GM18858 (cell line): ENCODE results near the gene SLC39A8.
"Not testable (repeated sequence)": the region's sequence is repeated elsewhere in the genome, so short reads cannot be mapped to it uniquely, and the experiment has no call there.

ENCODE experiments used
- ATAC-seq: cut with Tn5 transposase; IDR thresholded peaks from one replicate; pipeline ENCODE4 v1.9.1; 2021; ENCODE audit not compliant: unreplicated experiment

The SLC39A8 gene

GRCh38 chr4:102344954-102345794 is at the start of gene SLC39A8:
Gene SLC39A8, minus strand, starts transcription at chr4:102345482. Its CDS starts 820 bp downstream, at chr4:102344662.
- ATAC-seq, result peak; percentile 75

GRCh38 chr4:102392033-102392744 is 46.9 kb upstream of the SLC39A8 start:
- ATAC-seq, result no peak

GRCh38 chr4:102390438-102390837 is 45.2 kb upstream of the SLC39A8 start:
- peak; percentile 95 for ATAC-seq

- no peak for ATAC-seq
Observed at GRCh38 chr4:102388611-102389010, 43.3 kb upstream of the SLC39A8 start.

GRCh38 chr4:102387552-102388150 is 42.4 kb upstream of the SLC39A8 start:
- ATAC-seq, result no peak

- ATAC-seq, result no peak
Observed at GRCh38 chr4:102386966-102387365, 41.7 kb upstream of the SLC39A8 start.

GRCh38 chr4:102380253-102380652 is 35.0 kb upstream of the SLC39A8 start:
- ATAC-seq, result not testable (repeated sequence)

- ATAC-seq, result no peak
Observed at GRCh38 chr4:102362922-102363432, 17.7 kb upstream of the SLC39A8 start.

GRCh38 chr4:102358128-102358527 is 12.8 kb upstream of the SLC39A8 start:
- no peak for ATAC-seq

- not testable (repeated sequence) for ATAC-seq
Observed at GRCh38 chr4:102357637-102358036, 12.4 kb upstream of the SLC39A8 start.

GRCh38 chr4:102356562-102357202 is 11.4 kb upstream of the SLC39A8 start:
- no peak for ATAC-seq

- ATAC-seq, result no peak
Observed at GRCh38 chr4:102355748-102356147, 10.5 kb upstream of the SLC39A8 start.

- no peak for ATAC-seq
Observed at GRCh38 chr4:102354671-102355454, 9.6 kb upstream of the SLC39A8 start.

GRCh38 chr4:102352781-102353180 is 7.5 kb upstream of the SLC39A8 start:
- ATAC-seq, result no peak

- ATAC-seq, result no peak
Observed at GRCh38 chr4:102350634-102351033, 5.4 kb upstream of the SLC39A8 start.

GRCh38 chr4:102348701-102349100 is 3.4 kb upstream of the SLC39A8 start:
- ATAC-seq, result no peak

- no peak for ATAC-seq
Observed at GRCh38 chr4:102345795-102346100, 466 bp upstream of the SLC39A8 start.

- peak; percentile 30 for ATAC-seq
Observed at GRCh38 chr4:102344520-102344953, 745 bp downstream of the SLC39A8 start.

GRCh38 chr4:102343964-102344519 is 1.2 kb downstream of the SLC39A8 start:
- peak; percentile 27 for ATAC-seq
